Stimulated activated CD8-positive, alpha-beta memory T cell treated with anti-CD3 and anti-CD28 coated beads, Interleukin-15, amount 100 ng/mL, for 48 hours (primary cell): ENCODE data around the gene TFEB.

Experiments used
- DNase-seq, 2 donors: peaks; one replicate each; pipeline ENCODE4 v3.0.0-alpha.2; 2020; ENCODE audit warnings: low read depth in 2 of 2

The TFEB gene

DNA sequence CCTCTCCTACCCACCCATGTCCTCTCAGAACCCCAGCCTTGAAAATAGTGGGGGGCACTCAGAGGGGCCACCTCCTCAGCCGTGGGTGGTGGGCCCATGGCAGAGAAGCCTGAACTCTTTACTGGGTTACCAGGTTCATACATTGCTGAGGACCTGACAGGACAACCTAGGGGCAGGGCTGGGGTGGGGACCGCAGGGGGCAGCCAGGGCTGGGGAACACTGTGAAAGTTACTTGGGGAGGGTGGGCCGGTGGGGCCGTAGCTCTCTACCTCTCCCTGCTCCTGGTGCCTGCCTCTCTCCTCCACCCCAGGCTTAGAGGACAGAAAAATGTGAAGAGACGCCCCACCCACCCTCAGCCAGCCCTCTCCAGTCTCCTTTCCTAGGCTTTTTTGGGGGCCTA lies 81.7 kb downstream of the TFEB start:
- DNase-seq = no peak

- no peak for DNase-seq
Observed at GRCh38 chr6:41652866-41653652, 82.3 kb downstream of the TFEB start.

DNA sequence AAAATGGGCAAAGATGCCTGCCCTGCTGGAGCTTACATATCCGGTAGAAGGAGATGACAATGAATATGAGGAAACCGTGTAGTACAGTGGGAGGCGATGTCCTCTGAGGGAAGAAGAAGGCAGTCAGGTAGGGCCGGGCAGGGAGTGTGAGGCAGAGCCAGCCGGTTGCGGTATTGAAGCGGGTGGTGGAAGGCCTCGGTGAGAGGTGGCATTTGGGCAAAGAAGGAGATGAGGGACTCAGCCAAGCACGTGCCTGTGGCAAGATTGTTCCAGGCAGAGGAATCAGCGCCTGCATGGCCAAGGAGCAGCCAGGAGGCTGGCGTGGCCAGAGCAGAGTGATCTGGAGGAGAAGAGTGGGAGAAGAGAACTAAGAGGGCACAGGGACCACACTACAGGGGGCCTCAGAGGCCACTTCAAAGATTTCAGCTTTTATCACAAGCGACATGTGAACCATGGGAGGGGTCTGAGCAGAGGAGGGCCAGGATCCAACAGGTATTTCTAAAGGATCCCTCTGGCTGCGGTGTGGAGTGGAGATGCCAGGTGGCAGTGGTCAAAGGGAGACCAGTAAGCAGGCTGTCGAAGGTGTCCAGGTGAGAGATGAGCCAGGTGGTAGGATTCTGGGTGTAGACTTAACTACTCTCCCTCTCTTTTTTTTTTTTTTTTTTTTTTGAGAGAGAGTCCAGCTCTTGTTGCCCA lies 83.3 kb downstream of the TFEB start:
- no peak for DNase-seq

DNA sequence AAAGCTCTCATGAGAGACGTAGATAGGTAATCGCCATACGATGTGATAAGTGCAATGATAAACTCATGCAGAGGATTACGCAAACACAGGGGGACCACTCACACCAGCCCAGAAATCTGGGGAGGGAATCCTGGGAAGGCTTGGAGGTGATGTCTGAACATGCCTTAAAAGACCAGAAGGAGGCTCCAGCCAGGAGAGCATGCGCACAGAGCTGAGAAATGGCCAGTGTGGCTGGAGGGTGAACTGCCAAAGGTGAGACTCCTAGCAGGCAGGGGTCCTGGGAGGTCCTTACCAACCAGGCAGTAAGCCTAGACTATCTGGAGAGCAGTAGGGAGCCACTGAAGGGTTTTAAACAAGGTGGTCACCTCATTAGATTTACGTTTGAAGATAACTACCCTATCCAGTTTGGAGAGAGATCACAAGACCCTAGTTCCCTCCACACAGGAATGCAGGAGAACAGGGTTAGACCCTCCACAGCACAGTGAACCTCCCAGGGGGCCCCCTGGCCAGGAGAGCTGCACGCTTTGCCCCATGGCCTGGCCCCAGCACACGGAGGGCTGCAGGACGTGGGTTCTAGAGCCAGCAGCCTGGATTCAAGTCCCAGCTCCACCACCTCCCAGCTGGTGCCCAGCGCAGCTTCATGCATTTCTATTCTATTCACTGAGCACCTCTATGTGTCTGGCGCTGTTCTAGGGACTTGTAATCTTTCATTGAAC lies 84.0 kb downstream of the TFEB start:
- DNase-seq = no peak

DNA sequence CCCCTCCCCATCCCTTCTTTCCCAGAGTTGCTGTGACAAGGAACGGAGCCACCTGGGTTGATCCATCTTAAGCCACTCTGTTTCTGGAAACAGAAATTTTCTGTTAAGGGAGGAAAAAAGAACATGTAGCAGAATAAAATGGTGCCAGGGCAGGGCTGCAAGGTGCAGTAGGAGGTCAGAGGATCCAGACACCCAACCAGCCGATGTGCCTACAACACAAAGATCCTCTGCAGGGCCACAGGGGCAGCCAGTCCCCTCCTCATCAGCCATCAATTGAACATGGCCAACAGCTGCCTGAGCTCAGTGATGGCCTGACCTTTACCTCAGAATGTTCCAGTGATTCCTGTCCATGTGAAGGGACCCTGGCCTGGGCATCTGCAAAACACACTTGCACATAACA lies 85.3 kb downstream of the TFEB start:
- DNase-seq = no peak

DNA sequence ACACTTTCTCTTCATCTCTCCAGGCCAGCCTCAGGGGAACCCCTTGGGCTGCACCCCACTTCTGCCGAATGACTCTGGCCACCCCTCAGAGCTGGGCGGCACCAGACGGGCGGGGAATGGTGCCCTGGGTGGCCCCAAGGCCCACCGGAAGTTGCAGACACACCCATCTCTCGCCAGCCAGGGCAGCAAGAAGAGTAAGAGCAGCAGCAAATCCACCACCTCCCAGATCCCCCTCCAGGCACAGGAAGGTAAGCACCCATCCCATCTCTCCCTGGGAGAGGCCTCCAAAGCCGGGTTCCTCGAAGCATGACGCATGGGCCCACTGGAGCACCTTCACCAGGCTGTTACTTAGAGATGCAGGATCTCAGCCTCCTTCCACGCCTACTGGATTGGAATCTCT lies 85.8 kb downstream of the TFEB start:
- no peak for DNase-seq

GRCh38 chr6:41648921-41649320 lies 86.5 kb downstream of the TFEB start:
- no peak for DNase-seq

DNA sequence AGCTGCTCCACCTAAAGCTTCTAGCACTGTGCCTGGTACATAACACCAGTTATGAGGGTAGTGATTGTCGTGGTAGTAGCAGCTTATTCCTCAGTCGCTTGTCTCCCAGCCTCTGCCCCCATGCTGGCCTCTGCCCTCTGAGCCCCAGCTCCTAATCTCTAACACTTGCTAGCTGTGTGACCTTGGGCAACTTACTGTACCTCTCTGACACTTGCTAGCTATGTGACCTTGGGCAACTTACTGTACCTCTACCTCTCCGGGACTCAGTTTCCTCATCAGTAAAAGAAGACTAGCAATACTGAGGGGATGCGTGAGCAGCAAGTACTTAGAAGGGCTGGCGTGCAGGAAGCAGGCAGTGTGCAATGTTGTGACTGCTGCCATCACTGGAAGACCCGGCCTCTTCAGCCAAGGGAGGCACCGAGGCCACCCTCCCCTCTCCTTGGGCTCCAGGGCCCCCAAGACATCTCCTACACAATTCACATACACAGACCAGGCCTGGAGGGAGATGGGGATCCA lies 87.3 kb downstream of the TFEB start:
- no peak for DNase-seq

- no peak for DNase-seq
Observed at GRCh38 chr6:41647061-41647511, 88.3 kb downstream of the TFEB start.

GRCh38 chr6:41646026-41646795 lies 89.2 kb downstream of the TFEB start:
- DNase-seq = no peak

DNA sequence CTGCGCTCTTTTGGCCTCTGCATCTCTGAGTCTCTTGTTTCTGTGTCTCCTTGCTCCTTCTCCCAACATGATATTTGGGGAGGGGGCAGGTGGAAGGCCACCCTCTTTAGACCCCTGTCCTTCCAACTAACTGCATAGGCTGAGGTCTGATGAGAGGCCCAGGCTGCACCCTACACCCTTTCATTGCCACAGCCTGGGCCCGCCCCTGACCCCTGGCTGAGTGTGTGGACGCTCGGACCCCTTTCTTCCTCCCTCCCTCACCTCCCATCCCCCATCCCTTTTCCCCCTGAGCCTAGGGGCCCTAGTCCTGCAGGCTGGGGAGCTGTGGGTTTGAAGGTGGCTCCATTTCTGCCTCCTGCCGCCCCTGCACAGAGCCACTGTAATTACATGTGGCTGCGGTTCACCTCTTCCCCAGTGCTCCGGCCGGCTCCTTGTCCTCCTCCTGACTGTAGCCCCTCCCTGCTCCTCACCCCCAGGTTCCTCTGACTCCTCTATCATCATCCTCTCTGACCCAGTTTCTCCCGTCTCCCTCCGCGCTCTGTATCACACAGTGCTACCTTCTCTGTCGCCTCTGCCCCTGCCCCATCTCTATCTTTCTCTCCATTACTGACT lies 90.3 kb downstream of the TFEB start:
- no peak for DNase-seq

DNA sequence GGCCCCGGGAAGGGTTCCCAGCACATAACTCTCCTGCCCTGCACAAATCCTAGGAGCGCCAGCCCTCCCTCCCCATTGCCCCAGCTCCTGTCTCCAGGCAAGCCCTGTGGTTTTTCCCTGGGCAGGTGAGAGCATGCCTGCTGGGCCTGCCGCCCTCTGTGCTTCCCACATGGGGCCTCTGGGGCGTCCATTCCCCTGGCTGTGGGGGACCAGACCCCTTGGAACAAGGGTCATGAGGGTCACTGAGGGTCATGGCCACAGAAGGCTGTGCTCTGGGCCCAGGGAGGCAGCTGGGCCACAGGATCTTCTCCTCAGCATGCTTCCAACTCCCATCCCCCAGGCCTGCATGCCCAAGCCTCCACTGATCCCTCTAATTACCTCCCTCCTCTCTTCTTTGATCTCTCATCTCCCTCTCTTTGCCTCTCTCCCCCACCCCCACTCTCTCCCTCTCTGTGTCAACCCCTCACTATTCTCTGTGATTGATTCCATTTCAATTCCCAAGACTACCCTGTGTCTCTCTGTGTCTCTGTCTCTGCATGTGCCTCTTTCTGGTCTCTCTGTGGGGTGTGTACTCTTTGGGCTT lies 91.0 kb downstream of the TFEB start:
- no peak for DNase-seq

DNA sequence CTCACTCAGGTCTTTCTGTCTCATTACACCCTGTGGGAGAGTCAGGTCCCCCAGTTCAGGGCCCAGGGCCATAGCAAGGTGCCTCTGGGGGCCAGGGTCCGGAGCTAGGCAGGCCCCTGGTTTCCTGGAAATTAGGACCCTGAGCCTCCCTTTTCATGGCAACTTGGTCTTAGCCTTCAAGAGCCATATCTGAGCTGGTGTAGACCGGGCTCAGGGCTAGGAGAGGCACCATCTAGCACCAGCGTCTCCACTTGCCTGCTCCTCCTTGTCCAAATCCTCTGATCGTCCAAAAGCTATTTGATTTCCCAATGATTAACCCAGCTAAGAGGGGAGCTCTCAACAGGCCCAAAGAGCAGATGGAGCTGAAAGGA lies 91.5 kb downstream of the TFEB start:
- no peak for DNase-seq

DNA sequence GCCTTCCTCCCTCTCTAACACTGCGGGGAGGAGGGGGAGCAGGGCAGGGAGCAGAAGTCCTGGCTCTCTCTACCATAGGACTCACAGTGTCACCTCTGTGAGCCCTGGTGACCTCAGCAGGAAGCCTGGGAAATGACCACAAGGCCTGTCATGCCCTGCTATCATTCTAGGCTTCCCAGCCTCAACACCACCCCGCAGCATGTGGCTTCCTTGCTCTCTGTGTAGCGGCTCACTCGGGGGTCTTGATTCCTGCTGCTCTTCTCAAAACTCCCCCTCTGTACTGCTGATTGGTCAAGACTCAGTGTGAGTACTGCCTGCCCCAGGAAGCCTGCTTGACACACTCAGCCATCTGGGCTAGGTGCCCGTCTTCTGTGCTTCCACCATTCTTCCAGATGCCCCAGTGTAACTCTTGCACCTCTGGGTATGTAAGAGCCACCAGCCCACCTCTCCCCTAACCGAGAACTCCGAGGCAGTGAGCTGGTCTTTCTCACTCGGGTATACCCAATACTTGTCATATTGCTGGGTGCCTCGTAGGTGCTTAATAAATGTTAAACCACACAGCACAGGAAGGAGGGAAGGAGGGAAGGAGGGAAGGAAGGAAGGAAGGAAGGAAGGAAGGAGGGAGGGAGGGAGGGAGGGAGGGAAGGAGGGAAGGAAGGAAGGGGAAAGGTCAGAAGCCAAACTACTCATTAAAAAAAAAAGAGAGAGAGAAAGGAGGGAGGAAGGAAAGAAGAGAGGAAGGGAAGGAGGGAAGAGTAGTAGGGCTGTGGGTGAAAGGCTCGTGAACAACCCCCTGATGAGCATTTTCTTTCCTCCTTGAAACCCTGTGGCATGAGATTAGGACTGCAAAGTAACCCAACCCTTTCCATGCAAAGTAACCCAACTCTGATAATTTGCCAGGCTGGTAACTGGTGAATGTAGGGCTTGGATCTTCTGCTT lies 92.2 kb downstream of the TFEB start:
- DNase-seq = no peak

- DNase-seq = no peak
Observed at GRCh38 chr6:41642090-41642959, 93.1 kb downstream of the TFEB start.

GRCh38 chr6:41641352-41641925 lies 94.0 kb downstream of the TFEB start:
- no peak for DNase-seq

- DNase-seq = no peak
Observed at GRCh38 chr6:41640426-41640825, 95.0 kb downstream of the TFEB start.

- no peak for DNase-seq
Observed at GRCh38 chr6:41639809-41640371, 95.5 kb downstream of the TFEB start.
